HCT116 (cell line): ENCODE measurements around the gene AGAP5.

Experiments
- CTCF ChIP-seq, 3 experiments: fragments of 200-600 bp in 1 of 3; sonication (generic) in 1 of 3; IDR thresholded peaks in 2 of 3; conservative IDR thresholded peaks in 1 of 3; 2 replicates each; pipeline ENCODE4 v1.5.1; 2012 to 2017; ENCODE audit warnings: low read depth in 2 of 3, low read length in 2 of 3, antibody characterized with exemption in 1 of 3, borderline replicate concordance in 1 of 3, control low read depth in 1 of 3, mild to moderate bottlenecking in 1 of 3, mixed read lengths in 1 of 3, mixed run types in 1 of 3, moderate library complexity in 1 of 3; ENCODE audit not compliant: insufficient read depth in 1 of 3
- EZH2 ChIP-seq: fragments of 200-600 bp; sonication (generic); IDR thresholded peaks from 2 replicates; pipeline ENCODE4 v1.6.1; 2017; ENCODE audit warnings: antibody characterized with exemption, mixed run types
- FOSL1 ChIP-seq: IDR thresholded peaks from 2 replicates; pipeline ENCODE4 v1.6.1; 2012; ENCODE audit warnings: low read depth
- POLR2A ChIP-seq: IDR thresholded peaks from 2 replicates; pipeline ENCODE4 v1.7.0; 2011; ENCODE audit warnings: borderline replicate concordance; ENCODE audit not compliant: insufficient read depth, insufficient read length; ENCODE audit errors: extremely low read depth
- POLR2AphosphoS5 ChIP-seq: IDR thresholded peaks from 2 replicates; pipeline ENCODE4 v1.6.1; 2011; ENCODE audit warnings: mild to moderate bottlenecking, low read depth, low read length, moderate library complexity
- SRF ChIP-seq: IDR thresholded peaks from 2 replicates; pipeline ENCODE4 v1.6.1; 2012; ENCODE audit warnings: low read depth

- TF ChIP-seq POLR2AphosphoS5 (no peak), CTCF (IDR thresholded peaks at IDR 0.05 in 2 of 3, conservative IDR thresholded peaks at IDR 0.05 in 1 of 3; ENCODE audit: borderline replicate concordance in 1 of 3, insufficient read depth in 1 of 3, low read depth in 2 of 3, low read length in 2 of 3) (no peak), FOSL1 (no peak), POLR2A (no peak), SRF (no peak), EZH2 (no peak)
These were observed 53.1 kb downstream of the AGAP5 start for GRCh38 chr10:73644767-73645166.
